Measurements from ENCODE around the gene PLXNB1. TPM values are rescaled to one million over a fixed set of nuclear protein-coding genes. Genes with fewer than 3 reads are reported as not detected.

Gene PLXNB1
- total RNA-seq, 2 donors from 2014 or later = 76.4 to 76.7 TPM

- intact Hi-C loops (cut with DNase I) = no loop called here
- DNase-seq (ENCODE audit: low spot score) = no peak
Observed at GRCh38 chr3:48361928-48362327, 68.0 kb downstream of the PLXNB1 start.

- intact Hi-C loops (cut with DNase I) = no loop called here
Observed at GRCh38 chr3:48356419-48356818, 73.5 kb downstream of the PLXNB1 start.

GRCh38 chr3:48353987-48354386 lies 75.9 kb downstream of the PLXNB1 start:
- no peak for DNase-seq (ENCODE audit: low spot score)
- intact Hi-C loops (cut with DNase I) = no loop called here

More at GRCh38 chr3:48356419-48356818, 73.5 kb downstream of the PLXNB1 start:
- no peak for DNase-seq (ENCODE audit: low spot score)

Other genes with a start within 250 kb of the PLXNB1 start
- under 1 TPM; 0.43 to 0.65 TPM for gene CDC25A, start 241.7 kb downstream of the PLXNB1 start, total RNA-seq
- gene CAMP, start 206.6 kb downstream of the PLXNB1 start, total RNA-seq = not detected
- gene ZNF589, start 189.0 kb downstream of the PLXNB1 start, total RNA-seq = 10 to 100 TPM in 1 of 2 donors, 1 to 10 TPM in 1; 8.4 to 11.3 TPM
- 10 to 100 TPM; 16.9 to 17.5 TPM for gene NME6, start 128.7 kb downstream of the PLXNB1 start, total RNA-seq
- gene SPINK8, start 96.4 kb downstream of the PLXNB1 start, total RNA-seq = not detected
- gene FBXW12, start 57.9 kb downstream of the PLXNB1 start, total RNA-seq = not detected
- gene CCDC51, start 10.0 kb upstream of the PLXNB1 start, total RNA-seq = 10 to 100 TPM; 13.0 to 16.2 TPM
- gene TMA7, start 10.2 kb upstream of the PLXNB1 start, total RNA-seq = 100 to 1,000 TPM; 112 to 178 TPM
- 1 to 10 TPM; 6.2 to 6.3 TPM for gene ATRIP, start 16.7 kb upstream of the PLXNB1 start, total RNA-seq
- gene SHISA5, start 74.1 kb upstream of the PLXNB1 start, total RNA-seq = 100 to 1,000 TPM; 142 to 147 TPM
- gene PFKFB4, start 126.7 kb upstream of the PLXNB1 start, total RNA-seq = 1 to 10 TPM; 2.0 to 4.5 TPM
- gene UCN2, start 133.7 kb upstream of the PLXNB1 start, total RNA-seq = not detected
- gene COL7A1, start 165.2 kb upstream of the PLXNB1 start, total RNA-seq = 1 to 10 TPM; 4.2 to 5.3 TPM
- 100 to 1,000 TPM; 134 to 135 TPM for gene UQCRC1, start 179.6 kb upstream of the PLXNB1 start, total RNA-seq
- not detected for gene TMEM89, start 191.7 kb upstream of the PLXNB1 start, total RNA-seq
- gene SLC26A6, start 205.4 kb upstream of the PLXNB1 start, total RNA-seq = 10 to 100 TPM in 1 of 2 donors, 1 to 10 TPM in 1; 7.0 to 11.7 TPM
- gene CELSR3, start 232.8 kb upstream of the PLXNB1 start, total RNA-seq = under 1 TPM; 0.65 to 0.67 TPM

All from posterior vena cava (tissue), 2 donors.